GM12801 (cell line): ENCODE results near the gene LAMC1.

Source experiments
- CTCF ChIP-seq: IDR thresholded peaks from one replicate; pipeline ENCODE4 v1.5.1; 2011; ENCODE audit warnings: control low read depth; ENCODE audit not compliant: insufficient read length; ENCODE audit errors: extremely low read depth

The LAMC1 gene

GRCh38 chr1:183077097-183077496 lies 53.9 kb downstream of the LAMC1 start:
- TF ChIP-seq CTCF, result no peak

GRCh38 chr1:183079712-183080388 lies 56.6 kb downstream of the LAMC1 start:
- no peak for TF ChIP-seq CTCF

- TF ChIP-seq CTCF, result no peak
Observed at GRCh38 chr1:183080406-183080805, 57.2 kb downstream of the LAMC1 start.

- no peak for TF ChIP-seq CTCF
Observed at GRCh38 chr1:183081402-183082120, 58.3 kb downstream of the LAMC1 start.

- no peak for TF ChIP-seq CTCF
Observed at GRCh38 chr1:183082650-183083049, 59.4 kb downstream of the LAMC1 start.

GRCh38 chr1:183087001-183087400 lies 63.8 kb downstream of the LAMC1 start:
- no peak for TF ChIP-seq CTCF

GRCh38 chr1:183089025-183089639 lies 65.9 kb downstream of the LAMC1 start:
- TF ChIP-seq CTCF, result no peak
